ENCODE data around the gene EIF5AL1.
"Not testable (repeated sequence)": the region's sequence is repeated elsewhere in the genome, so short reads cannot be mapped to it uniquely, and the experiment has no call there.

The EIF5AL1 gene

DNA sequence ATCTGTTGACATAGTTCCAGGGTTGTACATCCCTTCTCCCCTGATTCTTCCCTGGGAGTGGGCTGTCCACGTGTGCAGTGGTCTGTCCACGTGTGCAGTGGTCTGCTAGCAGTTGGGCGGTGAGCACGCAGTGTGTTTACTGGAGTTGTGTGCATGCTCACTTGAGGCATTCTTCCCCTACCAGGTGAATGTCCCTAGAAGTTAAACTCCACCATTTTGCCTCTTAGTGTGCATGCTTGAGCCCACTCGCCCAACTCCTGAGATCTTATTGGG lies 21.5 kb downstream of the EIF5AL1 start:
- not testable (repeated sequence) for DNase-seq (ENCODE audit: extremely low read depth, insufficient read length); H3K4me3 ChIP-seq (replicated peaks; ENCODE audit: low read depth, low read length); H3K27me3 ChIP-seq (replicated peaks; ENCODE audit: control insufficient read depth, insufficient read depth, low read length); H3K36me3 ChIP-seq (ENCODE audit: control insufficient read depth, insufficient read depth, low read length)

DNA sequence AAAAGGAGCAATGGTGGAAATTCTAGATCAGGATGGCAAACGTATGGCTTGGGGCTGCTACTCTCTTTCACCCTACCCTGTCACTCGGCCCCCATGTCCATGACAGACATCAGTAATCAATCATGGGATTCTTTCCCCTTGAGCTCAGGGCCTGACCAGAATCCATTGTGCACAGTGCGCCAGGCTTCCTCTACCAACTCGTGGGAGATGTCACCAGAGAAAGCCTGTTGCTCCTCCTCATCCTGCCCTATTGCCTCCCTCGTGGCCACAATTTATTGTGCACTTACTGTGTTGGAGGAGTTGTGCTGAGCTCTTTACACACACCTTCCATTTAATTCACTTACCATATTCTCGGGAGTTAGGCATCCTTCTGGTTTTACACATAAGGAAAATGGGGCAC lies 26.0 kb downstream of the EIF5AL1 start:
- not testable (repeated sequence) for DNase-seq (ENCODE audit: extremely low read depth, insufficient read length); H3K36me3 ChIP-seq (ENCODE audit: control insufficient read depth, insufficient read depth, low read length); H3K27me3 ChIP-seq (replicated peaks; ENCODE audit: control insufficient read depth, insufficient read depth, low read length); H3K4me3 ChIP-seq (replicated peaks; ENCODE audit: low read depth, low read length)

GRCh38 chr10:79540930-79541329 lies 28.6 kb downstream of the EIF5AL1 start:
- H3K27me3 ChIP-seq (replicated peaks; ENCODE audit: control insufficient read depth, insufficient read depth, low read length); DNase-seq (ENCODE audit: extremely low read depth, insufficient read length); H3K4me3 ChIP-seq (replicated peaks; ENCODE audit: low read depth, low read length); H3K36me3 ChIP-seq (ENCODE audit: control insufficient read depth, insufficient read depth, low read length): not testable (repeated sequence)

DNA sequence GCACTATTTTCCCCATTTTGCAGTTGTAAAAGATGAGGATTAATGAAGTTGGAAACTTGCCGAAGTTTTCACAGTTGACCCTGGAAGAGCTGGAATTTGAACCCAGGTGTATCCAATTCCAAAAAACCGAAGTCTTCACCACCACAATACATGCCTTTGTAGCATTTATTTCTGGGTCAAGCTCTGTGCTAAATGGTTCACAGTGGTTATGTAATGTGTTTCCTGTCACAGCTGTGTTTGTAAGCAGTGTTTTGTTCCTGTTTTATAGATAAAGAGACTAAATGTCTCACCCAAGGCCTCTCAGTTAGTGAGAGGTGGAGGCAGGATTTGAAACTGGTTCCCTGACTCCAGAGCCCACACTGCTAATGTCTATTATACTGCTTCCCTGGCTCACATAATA lies 30.3 kb downstream of the EIF5AL1 start:
- TF ChIP-seq CTCF (IDR thresholded peaks at IDR 0.05; ENCODE audit: insufficient read depth, low read length, poor library complexity, severe bottlenecking) = no peak
- H3K27me3 ChIP-seq (replicated peaks; ENCODE audit: control insufficient read depth, insufficient read depth, low read length) = no peaks in the 10 kb centered on the region; the same call in 1 of the 2 replicates
- H3K4me3 ChIP-seq (replicated peaks; ENCODE audit: low read depth, low read length) = no peak overlapping the region
- DNase-seq (ENCODE audit: extremely low read depth, insufficient read length) = no peak
- H3K36me3 ChIP-seq (ENCODE audit: control insufficient read depth, insufficient read depth, low read length) = no peaks in the 10 kb centered on the region

DNA sequence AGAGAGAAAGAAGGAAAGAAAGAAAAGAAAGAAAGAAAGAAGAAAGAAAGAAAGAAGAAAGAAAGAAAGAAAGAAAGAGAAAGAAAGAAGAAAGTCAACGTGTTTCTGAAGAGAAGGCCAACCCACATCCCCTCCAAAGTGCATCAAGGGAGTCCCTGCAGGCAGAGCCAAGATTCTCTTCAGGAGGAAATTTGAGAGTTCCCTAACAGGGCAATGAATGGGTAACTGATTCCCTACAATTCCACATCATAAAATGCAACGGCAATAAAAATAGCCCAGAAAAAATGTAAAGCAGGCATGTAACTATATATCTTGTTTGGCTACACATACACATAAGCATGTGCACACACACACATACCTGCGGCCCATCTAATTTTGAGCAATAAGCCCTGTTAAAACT lies 32.1 kb downstream of the EIF5AL1 start:
- not testable (repeated sequence) for H3K36me3 ChIP-seq (ENCODE audit: control insufficient read depth, insufficient read depth, low read length); H3K27me3 ChIP-seq (replicated peaks; ENCODE audit: control insufficient read depth, insufficient read depth, low read length); H3K4me3 ChIP-seq (replicated peaks; ENCODE audit: low read depth, low read length); DNase-seq (ENCODE audit: extremely low read depth, insufficient read length)

GRCh38 chr10:79544926-79545659 lies 32.8 kb downstream of the EIF5AL1 start:
- not testable (repeated sequence) for DNase-seq (ENCODE audit: extremely low read depth, insufficient read length); H3K27me3 ChIP-seq (replicated peaks; ENCODE audit: control insufficient read depth, insufficient read depth, low read length); H3K36me3 ChIP-seq (ENCODE audit: control insufficient read depth, insufficient read depth, low read length); H3K4me3 ChIP-seq (replicated peaks; ENCODE audit: low read depth, low read length)

GRCh38 chr10:79547128-79547527 lies 34.8 kb downstream of the EIF5AL1 start:
- not testable (repeated sequence) for H3K4me3 ChIP-seq (replicated peaks; ENCODE audit: low read depth, low read length); H3K36me3 ChIP-seq (ENCODE audit: control insufficient read depth, insufficient read depth, low read length); DNase-seq (ENCODE audit: extremely low read depth, insufficient read length)

GRCh38 chr10:79547973-79548372 lies 35.6 kb downstream of the EIF5AL1 start:
- Histone ChIP-seq H3K4me3 (replicated peaks; ENCODE audit: low read depth, low read length) (no peak overlapping the region), H3K36me3 (ENCODE audit: control insufficient read depth, insufficient read depth, low read length) (no peaks in the 10 kb centered on the region), H3K27me3 (replicated peaks; ENCODE audit: control insufficient read depth, insufficient read depth, low read length) (peaks cover 2% of the 10 kb centered on the region; the same call in 1 of the 2 replicates)
- no peak for DNase-seq (ENCODE audit: extremely low read depth, insufficient read length)
- no peak for TF ChIP-seq CTCF (IDR thresholded peaks at IDR 0.05; ENCODE audit: insufficient read depth, low read length, poor library complexity, severe bottlenecking)

More at GRCh38 chr10:79547128-79547527, 34.8 kb downstream of the EIF5AL1 start:
- not testable (repeated sequence) for H3K27me3 ChIP-seq (replicated peaks; ENCODE audit: control insufficient read depth, insufficient read depth, low read length)

- Histone ChIP-seq H3K27me3 (replicated peaks; ENCODE audit: control insufficient read depth, insufficient read depth, low read length) (0 out of 2 replicates have a peak, but pooled peaks cover 2% of the 10 kb centered on the region), H3K4me3 (replicated peaks; ENCODE audit: low read depth, low read length) (no peak overlapping the region), H3K36me3 (ENCODE audit: control insufficient read depth, insufficient read depth, low read length) (no peaks in the 10 kb centered on the region)
- DNase-seq (ENCODE audit: extremely low read depth, insufficient read length) = no peak
- no peak for TF ChIP-seq CTCF (IDR thresholded peaks at IDR 0.05; ENCODE audit: insufficient read depth, low read length, poor library complexity, severe bottlenecking)
Observed at GRCh38 chr10:79552143-79552542, 39.8 kb downstream of the EIF5AL1 start.
